SU-DHL-6 (cell line): ENCODE data around the gene RAD51B.

Experiments
- CTCF ChIP-seq: fragments of 200-600 bp; sonication (generic); IDR thresholded peaks from one replicate; pipeline ENCODE4 v1.5.1; 2017; ENCODE audit warnings: antibody characterized with exemption, mild to moderate bottlenecking, low read length, moderate library complexity; ENCODE audit not compliant: insufficient read depth, poor library complexity, severe bottlenecking
- EZH2phosphoT487 ChIP-seq: fragments of 200-600 bp; sonication (generic), shearing (Covaris generic); conservative IDR thresholded peaks from 2 replicates; pipeline ENCODE4 v1.6.1; 2018; ENCODE audit warnings: mild to moderate bottlenecking, antibody characterized with exemption, low read length, moderate library complexity, mixed read lengths

GRCh38 chr14:68133856-68134255 is 314.3 kb downstream of the RAD51B start:
- no peak for TF ChIP-seq CTCF
- TF ChIP-seq EZH2phosphoT487, result no peak
